Activated CD4-positive, CD25-positive, alpha-beta regulatory T cell treated with anti-CD3 and anti-CD28 coated beads, Interleukin-2, amount 50 U/mL, for 16 hours (primary cell): ENCODE data around the gene SFXN5.

Experiments
- DNase-seq: peaks from one replicate; pipeline ENCODE4 v3.0.0-alpha.2; 2020; ENCODE audit warnings: low read depth, low spot score

Gene SFXN5

GRCh38 chr2:72956936-72957335 is 114.6 kb downstream of the SFXN5 start:
- no peak for DNase-seq

DNA sequence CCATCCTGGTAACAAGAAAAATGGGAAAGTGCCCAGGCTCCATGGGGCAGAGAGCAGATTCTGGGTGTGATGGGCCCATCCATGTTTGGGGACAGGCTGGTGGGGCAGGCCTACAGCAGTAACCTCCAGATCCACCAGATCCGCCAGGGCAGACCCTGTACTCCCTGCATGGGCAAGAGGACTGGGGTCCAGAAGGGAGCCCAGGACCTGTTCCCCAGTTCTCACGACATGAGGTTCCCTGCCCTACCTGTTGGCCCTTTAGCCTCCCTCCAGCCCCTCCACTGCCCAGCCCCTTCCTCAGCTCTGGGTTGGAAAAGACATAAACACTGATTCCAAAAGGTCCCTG is 115.5 kb downstream of the SFXN5 start:
- no peak for DNase-seq

- no peak for DNase-seq
Observed at GRCh38 chr2:72955228-72956049, 116.1 kb downstream of the SFXN5 start.

GRCh38 chr2:72954376-72955227 is 116.9 kb downstream of the SFXN5 start:
- DNase-seq, result no peak

DNA sequence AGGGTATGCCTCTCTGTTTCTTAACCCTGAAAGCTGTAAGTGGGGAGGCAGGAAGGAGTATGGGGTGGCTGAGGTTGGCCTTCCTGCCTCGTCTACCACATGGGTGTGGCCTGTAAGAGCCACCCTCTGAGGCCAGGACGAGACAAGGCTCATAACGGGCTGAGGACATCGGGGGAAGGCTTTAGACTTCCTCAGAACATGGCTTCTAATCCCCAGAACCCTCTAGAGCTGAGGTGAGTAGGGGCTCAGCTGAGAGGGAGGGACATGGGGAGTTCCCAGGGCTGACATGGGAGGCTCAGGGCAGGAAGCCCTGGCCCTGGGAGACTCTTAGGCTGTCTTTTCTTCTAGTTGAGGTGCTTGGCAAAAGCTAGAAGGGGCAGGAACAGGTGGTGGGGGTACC is 117.5 kb downstream of the SFXN5 start:
- no peak for DNase-seq

DNA sequence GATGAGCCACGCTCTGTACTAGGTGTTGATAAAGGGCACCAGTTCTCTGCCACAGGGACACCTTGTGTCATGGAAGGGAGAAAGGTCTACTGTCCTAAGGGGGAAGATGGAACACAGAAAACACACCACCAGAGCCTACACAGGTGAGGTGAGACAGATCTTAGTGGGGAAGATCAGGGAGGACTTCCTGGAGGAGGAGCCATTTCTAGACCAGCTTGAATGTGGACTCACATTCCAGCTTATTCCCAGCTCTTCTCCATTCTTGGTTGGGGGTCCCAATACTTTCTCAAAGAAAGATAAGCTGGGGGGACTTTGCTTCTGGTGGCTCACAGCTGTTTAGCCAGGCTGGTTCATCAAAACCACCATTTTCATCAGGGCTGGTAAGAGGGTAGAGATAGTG is 118.0 kb downstream of the SFXN5 start:
- no peak for DNase-seq

DNA sequence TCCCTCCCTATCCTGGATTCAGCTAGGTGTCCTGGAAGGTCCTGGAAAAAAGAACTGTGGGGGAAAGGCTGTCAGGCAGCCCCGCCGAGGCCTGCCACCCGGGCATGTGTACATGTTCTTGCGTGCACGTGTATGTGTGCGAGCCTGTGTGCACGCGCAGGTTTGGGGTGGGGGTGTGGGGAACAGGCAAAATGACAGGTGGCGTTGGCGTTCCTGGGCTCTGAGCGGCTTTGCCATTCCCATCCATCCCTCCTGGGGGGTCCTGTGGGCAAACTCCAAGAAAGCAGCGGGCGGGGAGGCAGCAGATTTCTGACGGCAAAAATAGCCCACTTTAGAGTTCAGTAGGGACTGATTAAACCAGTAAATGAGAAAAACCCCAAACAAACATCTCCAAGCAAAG is 118.6 kb downstream of the SFXN5 start:
- no peak for DNase-seq

DNA sequence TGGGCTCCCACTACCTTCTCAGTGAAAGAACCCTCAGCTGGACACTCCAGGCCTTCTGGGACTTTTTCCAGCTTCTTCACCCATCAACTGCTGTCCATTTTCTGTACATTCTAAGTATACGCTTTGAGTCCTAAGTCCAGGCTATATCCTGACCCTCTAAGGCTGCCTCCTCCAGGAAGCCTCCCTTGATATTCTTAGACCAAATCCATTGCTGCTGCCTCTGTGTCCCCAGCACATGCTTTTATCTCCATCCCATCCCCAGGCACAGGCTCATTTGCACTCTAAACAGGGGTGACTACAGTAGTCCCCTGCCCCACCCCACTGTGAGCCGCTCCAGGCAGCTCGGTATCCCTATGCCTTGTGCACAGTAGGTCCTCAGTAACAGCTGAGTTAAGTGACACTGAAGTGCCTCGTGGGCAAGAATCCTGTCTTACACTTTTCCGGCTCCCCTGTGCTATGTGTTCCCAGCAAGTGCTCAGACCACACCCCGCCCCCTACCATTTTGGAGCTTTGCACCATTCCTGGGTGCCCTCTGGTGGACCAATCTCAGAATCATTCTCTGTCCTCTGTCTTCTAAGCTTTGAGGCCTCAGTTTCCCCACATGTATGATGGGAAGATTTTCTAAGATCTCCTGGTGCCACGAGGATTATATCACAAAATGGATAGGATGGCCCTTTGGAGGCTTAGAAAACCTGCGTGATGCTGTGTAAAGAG is 119.2 kb downstream of the SFXN5 start:
- no peak for DNase-seq

- DNase-seq, result no peak
Observed at GRCh38 chr2:72951303-72952095, 120.0 kb downstream of the SFXN5 start.

DNA sequence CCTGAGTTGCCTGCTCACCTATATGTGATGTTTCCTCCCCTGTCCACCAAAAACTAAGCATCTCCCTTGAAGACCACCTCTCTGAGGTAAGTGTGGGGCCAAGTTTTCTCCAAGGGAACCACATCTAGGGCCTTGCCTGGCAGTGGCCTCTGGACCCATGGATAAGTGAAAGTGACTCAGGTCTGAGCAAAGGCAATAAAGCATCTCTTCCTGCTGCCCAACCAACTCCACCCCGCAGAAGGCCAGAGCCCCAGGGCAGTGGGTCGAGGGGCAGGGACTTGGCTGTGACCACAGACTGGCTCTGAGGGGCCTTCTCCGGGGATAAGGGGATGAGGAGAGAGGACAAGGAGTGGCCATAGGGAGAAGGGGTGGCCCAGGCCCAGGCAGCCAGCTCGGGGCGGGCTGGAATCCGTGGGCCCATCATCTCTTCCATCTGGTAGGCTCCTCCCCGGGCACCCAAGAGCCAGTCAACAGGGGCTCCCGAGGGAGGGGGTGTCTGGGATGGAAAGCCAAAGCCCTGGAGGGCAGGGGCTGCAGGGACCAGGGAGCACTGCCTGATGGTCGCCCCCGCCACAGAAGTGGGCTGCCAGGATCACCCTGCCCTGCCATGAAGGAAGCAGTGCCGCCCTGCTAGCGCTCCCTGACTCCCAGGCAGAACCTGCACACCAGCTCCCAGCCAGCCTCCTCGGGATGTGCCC is 120.8 kb downstream of the SFXN5 start:
- DNase-seq, result no peak

DNA sequence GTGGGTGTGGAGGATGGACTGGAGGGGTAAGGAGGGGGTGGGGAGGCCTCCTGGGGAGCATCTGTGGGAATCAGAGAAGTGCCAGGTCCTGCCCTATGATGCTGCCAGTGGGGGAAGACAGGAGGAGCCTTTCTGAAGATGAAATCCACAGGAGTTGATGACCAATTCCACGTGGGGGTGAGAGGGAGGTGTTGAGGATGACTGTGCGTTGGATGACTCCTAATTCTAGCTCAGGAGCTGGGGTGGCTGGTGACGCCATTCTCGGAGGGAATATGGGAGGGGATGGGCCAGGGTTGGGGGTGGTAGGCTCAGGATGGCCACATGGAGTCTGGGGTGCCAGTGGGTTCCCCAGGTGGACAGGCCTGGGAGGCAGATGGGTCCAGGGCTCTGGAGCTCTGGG is 121.9 kb downstream of the SFXN5 start:
- no peak for DNase-seq

GRCh38 chr2:72949045-72949444 is 122.5 kb downstream of the SFXN5 start:
- no peak for DNase-seq

GRCh38 chr2:72947952-72948830 is 123.3 kb downstream of the SFXN5 start:
- DNase-seq, result no peak

- DNase-seq, result no peak
Observed at GRCh38 chr2:72946466-72946865, 125.0 kb downstream of the SFXN5 start.

DNA sequence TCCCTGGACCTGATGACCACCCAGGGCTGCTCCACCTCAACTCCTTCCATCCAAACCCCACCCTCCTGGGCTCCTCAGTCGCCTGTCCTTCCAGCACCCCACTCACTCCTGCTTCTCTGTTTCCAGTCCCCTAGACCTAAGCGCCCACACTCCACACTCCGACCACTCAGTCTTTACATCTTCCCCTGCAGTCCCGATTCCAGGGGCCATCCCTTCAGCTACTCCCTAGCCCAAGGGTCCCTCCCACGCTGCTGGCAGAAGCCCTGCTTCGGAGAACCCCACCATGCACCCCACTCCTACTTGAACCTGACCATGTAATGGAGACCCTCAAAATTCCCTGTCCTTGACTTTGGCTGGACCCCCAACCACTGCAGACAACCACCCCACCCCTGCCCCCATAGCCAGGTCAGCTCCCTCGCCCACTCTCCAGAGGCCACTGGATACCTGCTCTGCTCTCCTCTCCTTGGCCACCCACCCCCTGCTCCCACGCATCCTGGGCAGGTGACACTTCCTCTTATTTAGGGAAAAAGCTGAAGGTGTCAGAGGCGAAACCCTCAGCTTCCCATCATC is 126.0 kb downstream of the SFXN5 start:
- no peak for DNase-seq

DNA sequence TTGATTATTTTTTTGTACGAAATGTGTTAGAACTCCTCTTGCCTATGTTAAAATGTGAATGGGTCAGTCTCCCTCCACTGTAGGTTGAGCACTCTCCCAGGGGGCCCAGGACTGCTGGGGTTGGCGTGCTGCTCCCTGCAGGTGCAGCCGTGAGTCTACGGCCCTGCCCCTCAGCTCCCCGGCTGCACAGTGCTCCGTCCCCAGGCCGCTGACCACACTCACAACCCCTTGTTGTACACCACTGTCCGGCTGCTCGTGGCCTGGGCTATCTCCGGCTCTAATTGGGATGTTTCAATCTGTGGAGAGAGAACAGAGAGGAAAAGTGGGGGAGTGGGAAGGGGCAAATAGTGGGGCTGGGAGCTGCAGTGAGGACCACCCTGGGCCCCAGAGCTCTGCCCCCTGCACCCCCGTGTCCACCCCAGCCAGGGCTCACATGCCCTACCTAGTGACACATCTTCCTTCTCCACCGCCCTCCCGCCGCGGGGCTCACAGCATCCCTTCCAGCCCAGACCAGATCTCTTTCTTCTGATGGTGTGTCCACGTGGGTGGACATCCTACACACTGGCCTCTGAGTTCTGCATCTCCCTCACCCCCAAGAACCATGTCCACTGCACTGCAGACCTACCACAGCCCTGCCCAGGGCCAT is 126.6 kb downstream of the SFXN5 start:
- no peak for DNase-seq

GRCh38 chr2:72943540-72944395 is 127.7 kb downstream of the SFXN5 start:
- DNase-seq, result no peak

DNA sequence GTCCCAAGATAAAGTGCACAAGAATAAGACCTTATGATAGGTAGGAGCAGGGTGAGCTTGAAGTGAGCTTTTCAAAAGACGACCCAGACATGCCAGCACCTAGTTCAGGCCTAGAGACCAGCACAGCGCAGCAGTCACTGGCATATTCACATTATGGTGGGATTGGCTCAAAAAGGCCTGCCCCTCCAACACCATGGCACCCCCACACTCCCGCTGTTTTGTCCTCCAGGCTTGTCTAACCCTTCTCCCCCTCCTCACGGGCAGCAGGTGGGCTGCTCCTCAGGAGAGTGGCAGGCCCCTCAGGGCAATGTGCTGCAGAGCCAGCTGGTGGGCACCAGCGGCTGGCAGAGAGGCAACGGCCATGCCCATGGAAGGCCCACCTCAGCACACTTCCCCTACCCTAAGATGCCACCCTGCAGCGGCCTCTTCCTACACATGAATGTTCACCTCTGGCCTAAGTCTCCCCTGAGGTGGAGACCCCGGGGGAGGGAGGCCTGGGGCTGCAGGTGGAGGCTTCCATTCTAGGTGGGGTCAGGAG is 128.6 kb downstream of the SFXN5 start:
- no peak for DNase-seq
